NCI-H69 (cell line): ENCODE results near the gene IRF2BPL.
A peak's percentile ranks its signal among the peaks of the same experiment; 100 is the strongest.

Experiments used
- DNase-seq: peaks from one replicate; lab custom pipeline; 2025; lab: John Stamatoyannopoulos, UW

Gene IRF2BPL

DNA sequence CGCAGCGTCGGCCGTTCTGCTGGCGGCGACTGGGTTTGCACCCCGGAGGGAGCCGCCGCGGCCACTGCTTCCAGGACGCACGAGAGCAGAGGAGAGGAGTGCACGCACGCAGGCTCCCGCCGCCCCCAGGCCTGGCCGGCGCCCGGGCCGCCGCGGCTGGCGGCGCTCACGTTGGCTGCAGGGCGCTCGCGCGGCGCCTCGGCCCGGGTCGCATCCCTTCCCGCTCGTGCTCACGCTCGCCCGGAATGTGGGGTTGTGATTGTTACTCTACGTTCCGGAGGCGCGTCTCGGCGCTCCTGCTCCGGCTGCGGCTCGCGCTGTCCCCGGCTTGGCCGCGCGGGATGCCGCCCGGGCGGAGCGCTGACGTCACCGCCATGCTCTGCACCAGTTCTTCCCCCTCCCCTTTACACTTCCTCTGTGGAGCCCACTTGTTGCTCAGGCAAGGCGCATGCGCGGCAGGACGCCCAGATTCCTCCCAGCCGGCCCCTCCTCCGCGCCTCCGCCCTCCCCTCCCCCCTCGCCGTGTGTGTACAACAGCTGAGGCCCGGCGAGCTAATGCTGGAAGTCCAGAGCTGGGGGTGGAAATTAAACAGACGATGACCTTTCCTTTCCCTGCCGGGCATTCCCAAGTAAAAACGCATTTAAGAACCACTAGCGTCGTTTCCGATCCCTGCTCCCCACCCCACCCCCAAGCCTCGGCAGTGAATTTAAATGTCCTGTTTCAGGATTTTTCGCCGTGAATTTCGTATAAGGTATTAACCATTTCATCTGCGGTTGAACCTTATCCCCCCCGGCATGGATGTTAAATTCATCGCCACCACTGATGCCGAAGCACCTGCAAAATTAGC, at the start of gene IRF2BPL:
Gene IRF2BPL, minus strand, starts transcription at position 325 of the 848 bp plus-strand sequence. CDS start 916 bp downstream, outside the sequence.
- peak; percentile 99 for DNase-seq

DNA sequence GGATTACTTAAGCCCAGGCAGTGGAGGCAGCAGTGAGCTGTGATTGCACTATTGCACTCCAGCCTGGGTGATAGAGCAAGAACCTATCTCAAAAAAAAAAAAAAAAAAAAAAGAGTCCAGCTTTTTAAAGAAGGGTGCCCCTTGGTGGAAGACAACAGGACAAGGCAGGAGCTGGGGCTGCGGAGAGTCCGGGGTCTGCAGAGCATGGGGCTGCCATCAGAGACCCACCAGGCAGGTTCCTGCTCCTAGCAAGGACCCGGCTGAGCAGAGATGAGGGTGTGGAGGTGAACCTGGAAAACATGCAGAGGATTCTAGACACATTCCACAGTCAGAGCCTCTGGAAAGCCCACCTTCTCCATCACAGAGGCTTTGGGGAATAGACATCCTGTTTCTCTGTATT, 48.5 kb upstream of the IRF2BPL start:
- DNase-seq, result no peak

DNA sequence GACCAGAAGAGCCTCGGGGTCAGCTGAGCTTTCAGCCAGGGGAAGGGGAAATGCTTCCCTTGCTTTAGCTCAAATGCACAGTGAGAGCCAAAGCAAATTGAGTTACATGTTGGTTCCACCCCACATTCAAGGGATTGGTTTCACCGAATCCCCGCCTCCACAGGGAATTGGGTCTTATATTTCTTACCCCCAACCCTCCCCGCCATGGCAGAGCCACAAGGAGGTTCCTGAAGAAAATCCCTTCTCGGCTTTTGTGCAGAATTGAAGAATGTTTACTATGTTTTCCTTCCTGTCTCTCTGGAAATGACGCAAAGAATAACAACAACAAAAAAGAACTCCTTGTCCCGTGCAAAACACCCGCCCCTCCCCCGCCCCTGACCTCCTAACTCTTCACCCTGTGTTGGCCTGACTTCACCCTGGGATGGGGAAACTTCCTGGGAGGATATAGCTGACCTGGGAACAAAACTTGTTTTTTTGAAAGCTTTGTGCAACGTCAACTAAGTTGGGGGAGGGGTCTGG, 47.7 kb upstream of the IRF2BPL start:
- DNase-seq, result no peak

DNA sequence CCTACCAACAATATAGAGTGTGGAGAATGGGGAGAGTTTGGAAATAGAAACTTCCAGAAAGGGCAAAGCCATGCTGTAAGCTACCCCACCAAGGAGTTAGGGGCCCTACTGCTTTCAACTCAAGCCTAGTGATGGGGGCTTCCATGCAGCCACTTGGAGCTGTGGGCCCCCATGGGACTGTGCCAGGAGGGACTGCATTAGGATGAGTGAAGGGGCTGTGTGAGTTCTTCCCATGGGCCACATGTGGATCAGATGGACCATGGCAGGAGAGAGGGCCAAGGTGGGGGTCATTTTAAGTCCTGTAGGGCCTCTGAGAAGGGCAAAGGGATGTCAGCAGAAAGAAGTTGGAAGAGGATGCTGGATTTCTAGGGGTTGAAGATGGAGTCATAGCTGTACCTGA, 46.5 kb upstream of the IRF2BPL start:
- DNase-seq, result no peak

DNA sequence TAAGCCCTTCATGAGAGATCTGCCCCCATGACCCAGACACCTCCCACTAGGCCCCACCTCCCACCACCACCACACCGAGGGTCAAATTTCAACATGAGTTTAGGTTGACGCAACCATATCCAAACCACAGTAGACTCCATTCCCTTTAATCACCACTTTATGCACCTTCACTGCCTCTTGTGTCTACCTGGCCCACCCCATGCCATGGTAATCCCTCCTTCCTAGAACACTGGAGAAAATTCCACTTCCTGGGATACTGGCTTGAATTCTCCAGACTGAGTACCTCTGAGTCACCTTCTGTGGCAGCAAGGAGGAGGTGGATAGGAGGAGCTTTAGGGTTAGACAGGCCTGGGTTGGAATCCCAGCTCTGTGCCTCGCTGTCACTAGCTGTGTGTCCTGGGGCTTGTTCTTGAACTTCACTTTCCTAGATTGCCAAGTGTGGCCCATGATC, 43.5 kb upstream of the IRF2BPL start:
- no peak for DNase-seq

DNA sequence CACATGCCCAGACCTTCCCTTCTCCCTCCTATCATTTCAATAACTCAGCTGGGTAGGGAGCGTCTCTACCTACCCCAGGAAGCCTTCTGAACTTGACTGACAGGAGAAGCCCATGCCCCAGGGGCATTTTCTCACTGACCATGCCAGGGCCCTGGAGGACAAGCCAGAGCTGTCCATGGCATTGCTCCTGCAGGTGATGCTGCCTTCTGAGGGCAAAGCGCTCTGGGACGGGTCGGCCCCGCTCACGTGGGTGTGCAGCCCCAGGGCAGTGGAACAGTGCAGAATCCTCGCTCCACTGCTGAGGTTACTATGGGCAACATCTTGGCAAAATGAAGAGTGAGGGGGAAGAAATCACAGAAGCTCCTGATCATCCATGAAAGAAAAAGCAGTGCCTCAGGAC, 41.0 kb upstream of the IRF2BPL start:
- no peak for DNase-seq

- DNase-seq, result no peak
These were observed 40.2 kb upstream of the IRF2BPL start for GRCh38 chr14:77068517-77069200.

- peak; percentile 89 for DNase-seq
These were observed 39.4 kb upstream of the IRF2BPL start for GRCh38 chr14:77067632-77068516.

DNA sequence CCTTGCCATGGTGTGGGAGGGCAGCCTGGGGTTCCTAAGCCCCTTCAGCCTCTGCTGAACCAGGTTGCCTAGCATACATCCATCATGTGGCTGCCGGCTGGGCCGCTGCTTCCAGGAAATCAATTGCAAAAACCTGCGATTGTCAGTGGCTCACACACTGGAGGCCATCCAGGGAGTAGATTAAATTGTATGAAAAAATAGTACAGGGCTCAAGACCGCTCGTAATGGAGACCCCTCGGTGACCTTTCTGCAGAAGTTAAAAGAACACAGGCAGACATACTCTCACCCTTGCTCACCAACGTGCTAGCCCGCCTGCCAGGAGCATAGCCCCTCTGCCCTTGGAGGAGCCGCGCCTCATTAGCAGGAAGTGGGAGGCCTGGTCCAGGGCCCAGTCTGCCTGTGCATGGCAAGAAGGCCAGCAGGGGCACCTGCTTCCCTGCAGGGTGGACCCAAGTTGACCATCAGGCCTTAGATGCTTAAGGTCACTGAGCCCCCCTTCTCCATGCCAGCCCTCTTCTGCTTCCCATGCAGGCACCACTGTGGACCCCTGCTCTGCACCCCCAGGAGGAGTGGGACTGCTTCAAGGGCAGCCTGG, 38.2 kb upstream of the IRF2BPL start:
- peak; percentile 43 for DNase-seq

DNA sequence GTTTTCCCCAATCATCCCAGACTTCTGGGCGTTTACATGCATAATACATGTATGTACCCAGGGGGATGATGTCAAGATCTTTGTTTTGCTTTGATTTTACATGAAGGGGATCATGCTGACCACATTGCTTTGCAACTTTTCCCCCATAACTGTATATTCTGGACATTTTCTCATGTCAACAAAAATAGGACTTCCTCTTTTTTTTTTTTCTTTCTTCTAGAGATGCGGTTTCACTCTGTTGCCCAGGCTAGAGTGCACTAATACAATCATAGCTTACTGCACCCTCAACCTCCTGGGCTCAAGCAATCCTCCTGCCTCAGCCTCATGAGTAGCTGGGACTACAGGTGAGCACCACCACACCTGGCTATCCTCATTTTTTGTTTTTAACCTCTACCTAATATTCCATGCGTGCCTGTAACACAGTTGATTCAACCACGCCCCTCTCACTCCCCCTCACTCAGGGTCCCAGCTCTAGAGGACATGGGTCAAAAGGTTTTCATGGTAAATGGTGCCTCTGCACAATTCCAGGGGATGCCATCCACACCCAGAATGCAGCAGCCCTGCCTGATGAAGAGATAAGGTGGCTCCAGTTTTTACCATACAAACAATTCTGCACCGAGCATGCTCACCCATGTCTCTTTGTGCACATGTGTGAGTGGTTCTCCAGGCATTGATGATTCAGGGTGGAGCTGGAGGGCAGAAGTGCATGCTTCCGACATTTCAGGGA, 37.5 kb upstream of the IRF2BPL start:
- no peak for DNase-seq

DNA sequence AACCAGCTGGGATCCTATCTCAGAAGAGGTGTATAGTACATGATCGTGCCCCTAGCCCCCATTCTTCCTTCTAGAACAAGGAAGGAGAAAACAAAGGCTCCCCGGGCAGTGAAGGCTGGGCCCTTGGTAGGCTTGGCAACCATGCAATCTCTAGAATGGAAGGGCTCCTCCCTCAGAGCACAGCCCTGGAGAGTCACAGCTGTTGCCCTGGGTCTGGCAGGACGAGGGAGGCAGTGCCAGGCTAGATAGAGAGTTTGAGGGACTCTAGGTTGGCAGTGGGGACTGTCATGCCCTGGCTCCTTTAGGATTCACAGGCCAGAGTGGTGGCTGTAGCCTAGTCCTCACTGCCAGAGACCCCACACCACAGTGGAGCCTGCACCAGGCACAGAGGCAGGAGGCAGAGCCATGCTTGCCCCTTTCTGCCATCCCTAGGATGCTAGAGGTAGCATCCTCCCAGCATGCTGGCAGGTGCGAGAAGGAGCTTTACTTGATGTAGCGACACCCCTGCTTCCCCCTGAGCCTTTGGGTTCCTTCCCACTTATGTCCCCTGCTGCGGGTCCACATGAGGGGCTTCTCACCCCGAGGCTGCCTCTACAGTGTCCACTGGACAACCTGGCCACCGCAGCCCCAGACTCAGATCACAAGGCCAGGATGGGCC, 36.1 kb upstream of the IRF2BPL start:
- DNase-seq, result peak; percentile 86

DNA sequence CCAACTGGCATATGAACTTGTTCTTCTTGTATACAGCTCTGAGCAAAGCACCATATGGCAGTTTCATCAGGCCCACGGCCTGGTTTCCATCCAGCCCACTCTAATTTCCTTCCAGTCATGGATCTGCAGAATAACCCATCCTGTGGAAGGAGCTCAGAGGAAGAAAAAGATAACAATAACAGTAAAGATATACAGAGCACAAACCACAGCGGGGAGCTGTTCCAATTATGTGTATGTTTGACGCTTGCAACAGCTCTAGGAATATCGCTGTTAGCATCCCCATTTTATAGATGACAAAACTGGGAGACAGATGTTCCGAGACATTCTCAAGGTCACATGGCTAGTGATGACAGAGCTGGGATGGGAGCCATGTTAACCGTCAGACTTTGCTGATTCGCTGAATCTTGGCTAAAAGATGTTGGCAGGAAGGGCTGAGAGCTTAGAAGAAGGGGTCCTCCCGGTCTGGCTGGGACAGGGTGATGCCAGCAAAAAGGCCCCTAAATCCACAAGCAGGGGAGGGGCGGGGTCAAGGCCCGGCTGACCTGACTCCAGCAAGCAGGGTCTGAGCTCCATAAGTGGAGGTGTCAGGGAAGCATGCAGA, 35.2 kb upstream of the IRF2BPL start:
- DNase-seq, result peak; percentile 54

DNA sequence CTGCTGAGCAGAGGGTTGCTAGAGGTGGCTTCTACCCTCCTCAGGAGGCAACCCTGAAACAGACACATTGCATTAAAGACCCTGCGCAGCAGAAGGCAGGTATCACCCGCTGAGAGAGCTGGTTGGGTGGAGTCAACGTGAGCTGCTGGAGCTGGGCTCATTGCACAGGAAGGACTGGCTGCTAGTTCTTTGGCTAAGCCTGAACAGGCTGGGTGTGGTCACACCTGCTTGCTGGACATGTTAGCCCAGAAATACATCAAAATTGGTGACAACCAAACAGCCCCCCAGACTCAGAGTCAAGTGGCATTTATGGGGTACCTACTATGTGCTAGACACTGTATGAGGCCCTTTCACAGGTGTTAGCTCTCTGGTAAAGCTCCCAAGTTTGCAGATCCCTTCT, 33.8 kb upstream of the IRF2BPL start:
- peak; percentile 85 for DNase-seq

GRCh38 chr14:77061630-77062257, 33.2 kb upstream of the IRF2BPL start:
- DNase-seq, result peak; percentile 48

DNA sequence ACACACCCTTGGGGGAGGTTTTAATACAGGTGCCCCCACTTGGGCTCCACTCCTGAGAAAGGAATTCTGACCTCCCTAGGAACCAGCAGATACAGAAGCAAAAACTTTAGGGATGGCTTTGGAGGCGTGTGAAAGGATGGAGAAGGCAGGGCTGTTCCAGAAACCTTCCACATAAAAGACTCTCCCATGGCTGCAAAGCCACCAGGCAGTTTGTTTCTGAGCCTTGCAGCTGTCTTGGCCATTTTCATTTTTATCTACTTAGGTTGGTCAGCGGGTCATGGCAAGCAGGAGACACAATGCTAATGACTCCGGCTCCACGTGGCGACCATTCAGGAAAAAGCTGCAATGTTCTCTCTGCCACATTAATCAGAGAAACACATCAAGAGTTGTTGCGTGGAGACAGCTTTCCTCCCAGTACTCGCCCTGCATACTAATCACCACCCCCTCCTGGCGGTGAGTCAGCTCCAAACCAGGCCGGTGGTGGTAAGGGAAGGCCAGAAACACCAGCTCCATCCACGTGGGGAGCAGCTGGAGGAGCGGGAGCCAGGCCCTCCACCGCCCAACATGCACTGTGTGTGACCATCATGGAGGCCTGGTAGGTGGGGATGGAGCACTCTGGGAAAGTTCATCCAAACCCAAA, 30.9 kb upstream of the IRF2BPL start:
- DNase-seq, result peak; percentile 87

DNA sequence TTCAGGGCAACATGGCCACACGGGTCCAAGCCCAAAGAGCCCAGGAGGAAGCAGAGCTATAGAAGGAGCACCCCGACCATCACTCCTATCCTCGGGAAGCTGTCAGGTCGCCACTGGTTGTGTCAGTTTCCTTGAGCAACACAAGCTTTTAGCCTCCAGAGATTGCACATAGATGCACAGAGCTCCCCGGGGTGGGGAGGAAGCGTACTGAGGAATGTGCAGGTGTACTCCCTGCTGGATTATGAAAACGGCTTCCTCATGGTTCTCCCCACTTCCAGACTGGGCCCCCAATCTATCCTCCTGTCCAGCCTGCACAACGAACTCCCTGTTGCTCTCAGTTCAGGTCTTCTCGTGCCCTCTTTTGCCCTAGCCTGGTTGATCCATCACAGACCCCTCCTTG, 30.3 kb upstream of the IRF2BPL start:
- no peak for DNase-seq

GRCh38 chr14:77058117-77058516, 29.6 kb upstream of the IRF2BPL start:
- peak; percentile 58 for DNase-seq

DNA sequence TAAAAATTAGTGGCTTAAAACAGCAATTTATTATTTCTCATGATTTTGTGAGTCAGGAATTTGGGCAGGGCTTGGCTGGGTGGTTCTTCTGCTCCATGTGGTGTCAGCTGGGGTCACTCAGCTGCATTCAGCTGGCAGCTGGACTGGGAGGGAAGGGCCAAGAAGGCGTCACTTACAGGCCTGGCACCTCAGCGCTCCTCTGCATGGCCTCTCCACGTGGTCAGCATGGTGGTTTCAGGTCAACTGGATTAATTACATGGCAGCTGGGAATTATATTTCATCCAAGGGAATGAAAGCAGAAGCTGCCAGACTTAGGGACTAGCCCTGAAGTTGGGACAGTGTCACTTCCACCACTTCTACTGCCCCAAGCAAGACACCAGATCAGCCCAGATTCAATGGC, 27.5 kb upstream of the IRF2BPL start:
- DNase-seq, result no peak

- no peak for DNase-seq
These were observed 26.8 kb upstream of the IRF2BPL start for GRCh38 chr14:77055306-77055705.
